ENCODE data around the gene CCL14.
"Not testable (repeated sequence)": the region's sequence is repeated elsewhere in the genome, so short reads cannot be mapped to it uniquely, and the experiment has no call there.

Gene CCL14

DNA sequence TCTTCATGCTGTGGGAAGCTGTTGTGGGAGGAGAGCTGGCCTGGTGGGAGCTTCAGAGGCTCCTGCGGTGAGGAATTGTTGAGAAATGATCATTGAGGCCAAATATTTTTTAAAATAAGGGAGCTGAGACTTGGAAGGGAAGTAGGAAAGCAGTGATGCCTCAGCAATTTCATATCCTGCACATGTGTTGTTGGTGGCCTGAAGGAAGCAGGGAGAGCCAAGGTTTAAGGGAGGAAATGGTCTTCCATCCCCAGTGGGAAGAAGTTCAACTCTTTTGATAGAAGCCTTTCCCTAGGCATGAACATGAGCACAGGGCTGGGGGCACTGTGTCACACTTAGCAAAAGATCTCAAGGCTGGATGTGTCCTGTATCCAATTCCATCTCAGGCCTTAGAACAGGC lies at the start of gene CCL14:
CCL14 (minus strand) TSS at position 87 of the 400 bp plus-strand sequence; CDS start at position 7, 80 bp downstream.
- DNase-seq = no peak

DNA sequence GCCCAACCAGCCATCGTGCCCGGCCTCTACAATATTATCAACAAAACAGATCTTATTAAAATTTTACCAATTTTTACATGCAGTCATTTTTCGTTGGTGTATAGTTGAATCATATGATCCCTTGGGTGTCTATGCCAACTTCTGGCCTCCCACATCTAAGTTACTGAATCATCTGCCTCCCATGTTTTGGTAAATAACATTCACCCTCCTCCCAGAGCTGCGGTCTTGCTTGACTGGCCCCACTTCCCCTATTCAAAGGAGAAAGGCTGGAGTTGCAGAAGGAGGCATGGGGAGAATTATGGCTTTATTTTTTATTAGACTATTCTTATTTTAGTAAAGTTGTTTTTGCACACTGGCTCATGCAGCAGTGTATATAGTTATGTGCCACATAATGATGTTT lies 49.7 kb upstream of the CCL14 start:
- no peak for DNase-seq

DNA sequence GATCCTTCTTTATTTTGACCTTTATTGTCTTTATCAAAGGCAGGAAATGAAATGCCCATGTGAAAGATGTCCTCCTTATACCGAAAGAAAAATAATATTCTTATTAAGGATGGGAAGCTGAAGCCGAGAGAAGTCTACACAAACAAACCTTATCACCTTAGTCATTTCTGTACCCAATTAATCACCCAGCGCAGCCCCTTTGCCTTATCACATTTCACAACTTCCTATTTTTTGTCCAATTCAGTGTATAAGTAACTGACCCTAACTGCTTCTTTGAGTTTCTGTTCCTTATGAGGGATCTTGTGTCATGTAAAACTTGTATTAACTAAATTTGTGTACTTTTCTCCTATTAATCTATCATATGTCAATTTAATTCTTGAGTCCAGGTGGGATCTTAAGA lies 47.6 kb upstream of the CCL14 start:
- no peak for DNase-seq

DNA sequence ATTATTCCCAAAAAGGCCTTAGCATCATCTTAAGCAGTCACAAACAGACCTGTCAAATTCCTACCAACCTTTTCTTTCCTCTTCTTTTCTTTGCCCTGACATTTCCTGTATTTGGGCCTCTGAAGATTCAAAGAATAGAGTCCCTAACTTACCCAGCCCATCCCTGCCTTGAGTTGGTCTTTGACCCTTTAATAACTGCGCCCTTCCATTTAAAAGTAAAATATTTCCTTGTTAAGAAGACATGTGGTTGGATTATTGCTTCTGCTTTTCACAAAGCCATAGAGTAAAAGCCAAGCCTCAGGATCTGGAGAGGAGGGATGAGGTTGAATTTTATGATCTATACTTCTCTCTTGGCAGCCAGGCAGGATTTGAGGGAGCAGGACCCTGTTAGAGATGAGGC lies 44.4 kb upstream of the CCL14 start:
- DNase-seq = no peak

DNA sequence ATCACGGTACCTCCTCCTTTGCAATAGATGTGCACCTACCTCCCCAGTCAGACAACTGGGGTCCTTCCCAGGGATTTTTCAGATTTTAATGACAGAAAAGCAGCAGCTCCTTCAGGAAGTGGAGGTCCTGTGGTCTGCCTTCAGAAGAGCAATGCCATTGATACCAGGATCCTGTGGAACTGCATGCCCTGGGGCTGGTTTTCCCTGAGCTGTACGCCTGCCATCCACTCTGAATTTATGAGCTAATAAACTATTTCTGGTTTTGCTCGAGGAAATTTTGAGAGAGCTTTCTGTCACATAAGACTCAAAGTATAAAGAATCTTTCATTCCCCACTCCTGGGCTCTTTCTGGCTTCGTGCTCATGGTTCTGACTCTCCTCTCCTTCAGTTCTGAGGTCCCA lies 41.2 kb upstream of the CCL14 start:
- no peak for DNase-seq

DNA sequence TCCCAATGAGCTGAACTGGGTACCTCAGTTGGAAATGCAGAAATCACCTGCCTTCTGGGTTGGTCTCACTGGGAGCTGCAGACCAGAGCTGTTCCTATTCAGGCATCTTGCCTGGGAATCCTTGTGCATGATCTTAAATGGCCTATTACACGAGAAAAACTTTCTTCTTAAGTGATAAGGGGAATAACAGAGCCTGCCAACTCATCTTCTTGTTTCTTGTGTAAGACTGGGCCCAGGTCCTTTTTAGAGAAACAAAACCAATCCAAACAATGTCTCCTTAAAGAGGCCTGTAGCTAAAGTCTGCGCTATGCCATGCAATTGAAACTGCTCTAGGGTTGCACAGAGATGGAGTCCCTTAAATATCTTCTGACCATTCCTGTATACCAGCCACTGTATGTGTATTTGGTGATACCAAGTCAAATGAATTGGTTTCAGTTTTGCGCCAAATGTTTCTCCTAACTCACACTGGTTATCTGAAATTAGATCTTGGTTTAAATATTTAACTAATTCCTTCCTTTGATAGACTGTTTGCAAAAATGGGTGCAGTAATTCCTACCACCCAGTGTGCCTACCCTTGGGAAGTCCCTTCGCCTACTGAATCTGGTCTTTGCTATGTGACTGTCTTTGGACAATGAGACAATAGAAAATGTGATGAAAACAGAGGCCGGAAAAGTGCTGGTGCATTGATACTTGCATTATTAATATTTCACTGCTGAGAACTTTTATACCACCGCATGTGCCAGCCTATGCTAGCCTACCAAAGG lies 37.8 kb upstream of the CCL14 start:
- DNase-seq = no peak

DNA sequence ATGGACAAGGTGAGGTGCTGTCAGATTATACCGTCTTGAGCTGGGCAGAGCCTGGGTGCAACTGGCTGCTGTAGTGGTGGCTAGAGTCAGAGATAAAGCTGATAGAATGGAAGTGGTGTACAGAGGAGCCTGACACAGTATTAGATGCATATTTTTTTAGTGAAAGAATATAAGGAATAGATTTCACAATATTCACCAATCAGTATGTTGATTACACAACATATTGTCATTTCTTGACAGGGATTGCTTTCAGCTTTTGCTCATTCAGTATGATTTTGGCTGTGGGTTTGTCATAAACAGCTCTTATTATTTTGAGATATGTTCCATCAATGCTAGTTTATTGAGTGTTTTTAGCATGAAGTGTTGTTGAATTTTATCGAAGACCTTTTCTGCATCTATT lies 32.9 kb upstream of the CCL14 start:
- DNase-seq = no peak

DNA sequence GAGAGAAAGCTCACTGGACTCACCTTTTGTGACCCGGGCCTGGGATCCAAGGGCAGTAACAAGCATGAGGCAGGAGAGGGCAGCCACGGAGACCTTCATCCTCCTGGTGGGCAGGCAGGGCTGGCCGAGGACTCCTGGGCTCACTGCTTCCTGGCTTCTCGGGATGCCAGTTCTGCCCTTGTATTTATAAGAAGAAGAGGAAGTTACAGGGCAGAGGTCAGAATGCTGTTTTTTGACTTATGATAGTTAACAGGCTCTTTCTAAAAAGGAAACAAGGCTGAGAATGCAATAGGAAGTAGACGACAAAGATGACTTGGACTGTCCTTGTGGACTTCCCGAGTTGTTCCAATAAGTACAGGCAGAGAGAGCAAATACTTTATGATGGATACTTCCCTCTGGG lies 31.3 kb upstream of the CCL14 start, which contains the start of gene CCL23:
CCL23 (minus strand) TSS at position 174 of the 400 bp plus-strand sequence; CDS start at position 99, 75 bp downstream.
- no peak for DNase-seq

DNA sequence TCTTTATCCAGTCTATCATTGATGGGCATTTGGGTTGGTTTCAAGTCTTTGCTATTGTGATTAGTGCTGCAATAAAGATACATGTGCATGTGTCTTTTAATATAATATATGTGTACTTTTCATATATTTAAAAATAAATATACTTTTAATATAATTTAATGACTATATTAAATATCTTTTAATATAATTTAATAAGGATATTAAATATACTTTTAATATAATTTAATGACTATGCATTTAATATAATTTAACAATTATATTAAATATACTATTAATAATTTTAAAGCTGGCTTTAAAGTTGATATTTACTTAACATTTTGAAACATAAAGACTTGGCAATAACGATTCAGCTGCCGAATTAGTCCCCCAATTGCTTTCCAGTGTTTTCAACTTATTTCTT lies 30.0 kb upstream of the CCL14 start:
- DNase-seq = no peak

DNA sequence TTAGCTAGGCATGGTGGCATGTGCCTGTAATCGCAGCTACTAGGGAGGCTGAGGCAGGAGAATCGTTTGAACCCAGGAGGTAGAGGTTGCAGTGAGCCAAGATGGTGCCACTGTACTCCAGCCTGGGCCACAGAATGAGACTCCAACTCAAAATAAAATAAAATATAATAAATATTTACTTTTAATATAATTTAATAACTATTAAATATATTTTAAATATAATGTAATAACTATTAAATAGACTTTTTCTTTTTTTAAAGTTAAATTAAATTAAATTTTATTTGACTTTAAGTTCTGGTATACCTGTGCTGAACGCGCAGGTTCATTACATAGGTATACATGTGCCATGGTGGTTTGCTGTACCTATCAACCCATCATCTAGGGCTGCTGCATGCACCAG lies 29.4 kb upstream of the CCL14 start:
- DNase-seq = not testable (repeated sequence)

DNA sequence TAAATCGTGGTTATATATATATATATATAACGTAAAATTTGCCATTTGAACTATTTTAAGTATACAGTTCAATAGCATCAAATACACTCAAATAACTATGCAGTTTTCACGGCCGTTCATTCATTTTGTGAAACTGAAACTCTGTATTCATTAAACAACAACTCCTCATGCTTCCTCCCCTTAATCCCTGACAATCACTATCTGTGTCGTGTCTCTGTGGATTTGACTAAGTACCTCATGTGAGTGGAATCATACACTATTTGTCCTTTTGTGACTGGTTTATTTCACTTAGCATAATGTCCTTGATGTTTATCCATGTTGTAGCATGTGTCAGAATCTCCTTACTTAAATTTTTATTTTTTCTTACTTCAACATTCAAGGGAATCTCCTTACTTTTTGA lies 28.4 kb upstream of the CCL14 start:
- DNase-seq = no peak

DNA sequence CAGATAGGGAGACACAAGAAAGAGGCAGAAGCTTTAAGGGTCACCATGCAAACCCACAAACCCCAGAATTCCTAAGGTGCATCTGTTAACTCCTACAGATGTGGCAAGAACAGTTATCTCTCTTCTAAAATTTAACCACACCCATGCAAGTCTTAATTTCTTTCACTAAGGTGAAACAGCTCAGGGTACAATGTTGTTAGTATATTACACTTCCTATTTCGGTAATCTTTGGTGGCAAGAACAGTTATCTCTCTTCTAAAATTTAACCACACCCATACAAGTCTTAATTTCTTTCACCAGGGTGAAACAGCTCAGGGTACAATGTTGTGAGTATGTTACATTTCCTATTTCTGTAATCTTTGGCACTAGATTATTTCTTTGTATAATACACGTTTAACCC lies 24.7 kb upstream of the CCL14 start:
- DNase-seq = no peak

DNA sequence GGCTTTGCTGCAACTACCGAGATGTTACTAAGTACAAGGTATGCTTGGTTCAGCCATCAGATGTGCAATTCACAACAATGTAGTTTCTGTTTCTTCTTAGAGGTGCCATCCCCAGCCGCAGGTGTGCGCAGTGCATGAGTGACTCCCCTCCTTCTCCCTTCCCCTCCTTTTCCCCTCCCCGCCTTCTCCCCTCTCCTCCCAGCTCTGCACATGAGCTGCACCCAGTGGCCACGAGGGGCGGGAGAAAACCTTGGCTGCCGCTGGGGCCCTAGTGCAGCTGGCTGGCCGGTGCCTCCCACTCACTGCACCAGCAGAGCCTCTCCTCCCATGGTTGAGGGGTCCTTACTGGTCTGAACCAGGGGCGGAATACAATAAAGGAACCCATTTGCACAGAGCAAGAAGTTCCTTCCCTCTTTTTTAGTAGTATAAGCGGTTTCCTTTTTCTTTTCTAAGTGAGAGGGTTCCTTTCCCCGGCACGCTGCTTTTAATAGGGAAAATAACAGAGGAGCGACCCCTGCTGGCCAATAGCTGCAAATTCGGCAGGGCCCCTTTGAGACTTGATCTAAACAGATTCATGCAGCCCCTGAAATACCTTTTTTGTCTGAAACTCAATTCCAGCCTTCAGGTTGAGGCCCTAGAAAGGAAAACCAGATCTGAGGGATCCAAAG lies 22.6 kb upstream of the CCL14 start:
- no peak for DNase-seq

DNA sequence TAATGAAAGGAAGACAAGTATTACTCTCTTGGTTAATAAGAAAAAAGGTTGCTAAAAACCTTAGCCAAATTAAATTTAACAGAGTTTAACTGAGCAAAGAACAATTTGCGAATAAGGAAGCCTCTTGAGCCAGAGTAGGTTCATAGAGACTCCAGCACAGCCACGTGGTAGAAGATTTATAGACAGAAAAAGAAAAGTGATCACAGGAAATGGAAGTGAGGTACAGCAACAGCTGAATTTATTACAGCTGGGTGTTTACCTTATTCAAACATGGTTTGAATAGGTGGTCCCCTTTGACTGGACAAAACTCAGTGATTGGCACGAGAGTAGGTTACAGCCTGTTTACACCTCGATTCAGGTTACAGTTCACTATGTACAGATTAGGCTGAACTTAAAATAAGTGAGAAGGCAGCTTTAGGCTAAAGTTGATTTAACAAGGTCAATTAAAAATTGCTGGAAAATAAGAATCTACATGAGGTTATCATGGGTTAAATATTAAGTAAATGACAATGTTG lies 18.1 kb upstream of the CCL14 start:
- no peak for DNase-seq

DNA sequence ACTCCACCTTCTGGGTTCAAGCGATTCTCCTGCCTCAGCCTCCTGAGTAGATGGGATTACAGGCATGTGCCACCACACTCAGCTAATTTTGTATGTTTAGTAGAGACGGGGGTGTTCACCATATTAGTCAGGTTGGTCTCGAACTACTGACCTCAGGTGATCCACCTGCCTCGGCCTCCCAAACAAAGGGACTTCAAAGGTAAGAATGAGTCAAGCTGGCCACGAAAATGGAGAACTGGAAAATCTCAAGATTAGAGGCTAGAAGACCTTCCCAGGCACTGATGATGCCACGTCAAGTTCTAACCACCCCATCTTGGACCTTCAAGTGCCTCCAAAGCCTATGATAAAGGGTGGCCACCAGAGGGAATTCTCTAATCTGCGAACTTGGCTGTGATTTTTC lies 16.1 kb upstream of the CCL14 start:
- no peak for DNase-seq

DNA sequence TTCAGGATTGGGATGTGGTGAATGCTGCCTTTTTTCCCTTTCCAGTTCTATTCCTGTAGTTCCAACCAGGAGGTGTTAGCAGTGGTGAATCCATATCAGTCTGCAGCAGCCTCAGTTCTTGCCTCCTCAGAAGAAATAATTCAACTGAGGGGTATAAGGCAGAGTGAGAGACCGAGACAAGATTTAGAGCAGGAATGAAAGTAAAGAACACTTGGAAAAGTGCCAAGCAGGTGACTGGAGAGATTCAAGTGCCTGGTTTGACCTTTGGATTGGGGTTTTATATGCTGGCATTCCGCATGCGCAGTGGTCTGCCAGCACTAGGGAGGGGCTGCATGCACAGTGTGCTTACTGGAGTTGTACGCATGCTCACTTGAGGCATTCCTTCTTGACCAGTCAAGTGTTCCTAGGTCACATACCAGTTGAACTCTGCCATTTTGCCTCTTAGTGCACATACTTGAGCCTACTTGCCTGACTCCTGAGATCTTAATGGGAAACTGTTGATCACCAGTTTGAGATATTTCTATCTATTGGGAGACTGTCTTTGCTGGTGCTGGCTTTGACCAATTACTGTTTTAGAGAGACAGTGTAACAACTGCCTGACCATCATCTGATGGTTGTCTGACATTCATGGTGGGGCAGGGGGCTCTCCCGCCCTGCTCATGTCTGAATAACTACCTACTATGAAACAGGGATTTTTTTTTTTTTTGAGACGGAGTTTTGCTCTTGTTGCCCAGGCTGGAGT lies 15.5 kb upstream of the CCL14 start:
- DNase-seq = no peak

DNA sequence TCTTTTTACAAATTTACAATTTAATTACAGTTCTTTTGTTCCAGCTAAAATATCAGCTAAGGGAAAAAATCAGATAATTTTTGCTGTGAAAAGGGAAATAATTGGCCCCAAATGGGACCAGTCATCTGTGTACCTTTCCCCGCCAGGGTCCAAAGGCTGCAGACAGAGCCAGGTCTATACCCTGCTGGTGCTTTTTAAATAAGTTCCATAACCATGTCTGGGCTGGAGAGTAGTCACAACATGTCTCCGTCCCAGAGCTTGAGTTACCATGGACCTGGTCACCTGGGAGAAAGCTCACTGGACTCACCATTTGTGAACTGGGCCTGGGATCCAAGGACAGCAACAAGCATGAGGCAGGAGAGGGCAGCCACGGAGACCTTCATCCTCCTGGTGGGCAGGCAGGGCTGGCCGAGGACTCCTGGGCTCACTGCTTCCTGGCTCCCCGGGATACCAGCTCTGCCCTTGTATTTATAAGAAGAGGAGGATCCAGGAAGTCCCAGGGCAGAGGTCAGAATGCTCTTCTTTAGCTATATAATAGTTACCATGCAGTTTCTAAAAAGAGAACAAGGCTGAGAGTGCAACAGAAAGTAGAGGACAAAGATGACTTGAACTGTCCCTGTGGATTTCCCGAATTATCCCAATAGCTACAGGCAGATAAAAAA lies 14.7 kb upstream of the CCL14 start, which contains the start of gene CCL15:
CCL15 (minus strand) TSS at position 444 of the 662 bp plus-strand sequence; CDS start at position 383, 61 bp downstream.
- no peak for DNase-seq

DNA sequence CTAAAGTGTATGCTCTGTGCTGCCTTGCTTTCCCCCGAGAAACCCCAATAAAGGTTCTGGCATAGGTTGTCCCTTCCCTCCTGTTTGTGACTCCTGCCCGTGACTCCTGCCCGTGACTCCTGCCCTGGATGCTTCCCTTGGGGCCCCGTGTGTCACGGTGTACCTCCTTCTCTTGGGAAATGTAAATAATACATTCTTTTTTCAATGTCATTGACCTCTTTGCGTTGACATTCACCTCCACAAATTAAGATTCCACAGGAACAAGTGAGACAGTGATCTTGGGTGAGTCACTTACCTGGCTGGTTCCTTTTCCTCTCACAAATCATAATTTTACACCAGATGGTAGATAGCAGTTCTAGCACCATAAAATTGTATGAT lies 14.2 kb upstream of the CCL14 start:
- DNase-seq = no peak

DNA sequence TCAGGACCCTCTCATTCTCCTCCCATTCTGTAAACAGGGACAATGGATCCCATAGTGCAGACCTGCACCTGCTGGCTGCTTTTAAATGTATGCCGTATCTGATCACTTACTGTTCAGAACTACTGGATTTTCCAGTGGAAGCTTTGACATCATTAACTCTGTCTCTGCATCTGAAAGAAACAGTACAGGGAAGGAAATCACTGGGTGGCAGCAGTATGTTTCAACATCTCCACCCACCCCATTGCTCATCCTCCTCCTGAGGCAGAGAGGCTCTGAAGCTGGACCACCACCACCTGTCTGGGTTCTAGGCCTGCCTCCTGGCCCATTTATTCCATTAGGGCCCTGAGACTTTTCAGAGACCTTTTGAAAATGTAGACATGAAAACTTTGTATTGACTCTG lies 12.2 kb upstream of the CCL14 start:
- DNase-seq = no peak

DNA sequence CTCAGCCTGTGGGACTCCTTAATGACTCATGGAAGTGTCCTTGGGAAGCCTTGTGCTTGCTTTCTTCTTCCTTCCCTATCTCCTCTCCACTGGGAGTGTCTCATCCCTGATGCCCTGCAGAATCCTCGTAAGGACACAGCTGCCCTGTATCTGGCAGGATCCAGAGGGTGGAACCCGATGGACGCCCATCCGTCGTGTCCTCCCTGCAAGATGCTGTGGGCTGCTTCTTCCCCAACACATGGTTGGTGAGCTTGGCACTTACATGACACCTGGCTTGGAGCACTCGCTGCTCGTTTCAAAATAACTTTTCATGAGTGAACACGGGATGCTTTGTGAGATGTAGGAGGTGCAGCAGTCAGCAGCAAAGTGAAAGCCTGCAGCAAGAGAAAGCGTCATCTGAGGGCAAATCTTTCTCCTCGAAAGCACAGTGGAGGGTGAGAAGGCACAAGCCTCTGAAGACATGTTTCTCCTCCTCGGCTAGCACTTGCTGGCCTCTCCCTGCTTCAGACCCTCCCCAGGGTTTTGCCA lies 11.6 kb upstream of the CCL14 start:
- no peak for DNase-seq

DNA sequence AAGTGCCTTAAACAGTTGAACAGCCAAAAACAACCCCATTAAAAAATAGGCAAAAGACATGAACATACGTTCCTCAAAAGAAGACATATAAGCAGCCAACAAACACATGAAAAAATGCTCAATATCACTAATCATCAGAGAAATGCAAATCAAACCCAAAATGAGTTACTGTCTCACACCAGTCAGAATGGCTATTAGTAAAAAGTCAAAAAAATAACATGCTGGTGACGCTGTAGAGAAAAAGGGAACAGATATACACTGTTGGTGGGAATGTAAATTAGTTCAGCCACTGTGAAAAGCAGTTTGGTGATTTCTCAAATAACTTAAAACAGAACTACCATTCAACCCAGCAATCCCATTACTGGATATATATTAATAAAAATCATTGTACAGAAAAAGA lies 8.8 kb upstream of the CCL14 start:
- not testable (repeated sequence) for DNase-seq

DNA sequence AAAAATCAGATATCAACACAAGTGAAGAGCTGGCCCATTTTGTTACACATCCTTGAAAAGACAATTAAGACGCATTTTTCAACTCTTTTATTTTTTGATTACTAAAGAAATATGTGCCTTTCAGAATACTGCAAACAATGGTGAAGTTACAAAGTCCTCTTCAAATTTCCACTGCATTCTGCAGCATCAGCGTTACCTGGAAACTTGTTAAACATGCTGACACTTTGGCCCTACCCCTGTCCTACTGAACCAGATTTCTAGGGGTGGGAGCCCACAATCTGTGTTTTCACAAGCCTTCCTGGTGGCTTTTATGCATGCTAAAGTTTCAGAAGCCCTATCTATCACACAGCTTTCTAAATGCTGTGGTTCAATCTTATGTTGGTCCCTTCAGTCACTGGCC lies 4.5 kb upstream of the CCL14 start:
- DNase-seq = peak; percentile 19

DNA sequence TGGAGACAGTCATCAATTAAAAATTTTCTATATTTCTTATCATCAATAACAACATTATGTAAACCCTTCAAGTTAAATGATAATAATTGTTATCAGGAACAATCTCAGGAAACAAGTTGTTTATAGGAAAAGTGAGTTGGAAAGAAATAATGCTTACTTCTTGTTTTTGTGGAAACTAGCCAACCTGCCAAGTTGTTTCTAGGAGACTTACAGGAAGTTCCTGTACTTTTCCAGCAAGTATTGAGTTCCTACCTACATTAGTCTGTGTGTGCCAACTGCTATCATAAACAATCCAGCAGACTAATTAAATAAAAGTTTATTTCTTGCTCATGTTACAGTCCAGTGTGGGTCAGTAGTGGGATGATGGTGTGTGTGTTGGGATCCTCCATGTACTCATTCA lies 1.6 kb upstream of the CCL14 start:
- DNase-seq = no peak
